SKM-1 treated with dmso at 0.1 percent for 144 hours (cell line): ENCODE data around the gene MX2.

Source experiments
- DNase-seq: peaks from one replicate; lab custom pipeline; 2025; ENCODE audit not compliant: unreplicated experiment; lab: John Stamatoyannopoulos, UW

MX2 gene

DNA sequence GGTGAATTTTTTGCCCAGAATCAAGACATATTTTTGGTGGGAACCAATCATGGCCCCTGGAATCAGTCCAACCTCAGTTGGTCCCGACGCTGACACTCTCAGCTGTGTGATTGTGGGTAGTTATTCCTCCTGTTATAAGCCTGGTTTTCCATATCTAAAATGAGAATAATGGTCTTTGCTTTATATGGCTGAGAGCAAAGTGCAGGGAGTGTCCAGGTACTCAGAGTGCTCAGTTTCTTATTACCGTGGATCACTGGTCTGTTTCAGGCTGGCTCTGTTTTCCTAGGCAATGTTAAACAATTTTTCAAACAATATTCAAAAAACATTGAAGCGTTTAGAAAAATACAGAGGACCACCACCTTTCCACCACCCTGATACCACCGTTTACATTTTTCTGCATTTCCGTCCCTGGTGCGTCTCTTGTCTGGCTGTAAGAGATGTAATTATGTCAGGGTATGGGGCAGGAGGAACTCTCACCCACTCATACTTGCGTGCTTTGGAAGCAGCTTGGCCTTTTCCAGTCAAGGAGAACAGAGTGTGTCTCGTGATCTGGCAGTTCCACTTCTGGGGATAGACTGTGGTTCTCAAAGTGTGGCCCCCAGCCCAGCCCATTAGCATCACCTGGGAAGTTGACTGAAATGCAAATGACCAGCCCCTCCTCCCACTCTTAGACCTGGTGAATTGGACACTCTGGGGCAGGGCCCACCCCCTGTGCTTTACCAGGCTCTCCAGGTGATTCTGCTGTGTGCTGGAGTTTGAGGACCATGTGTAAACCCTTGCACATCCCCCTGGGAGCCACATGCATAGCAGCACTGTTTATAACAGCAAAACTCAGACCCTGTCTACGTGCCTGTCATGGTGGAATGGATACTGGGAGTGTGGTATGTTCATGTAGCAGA lies 71.0 kb downstream of the MX2 start:
- no peak for DNase-seq

DNA sequence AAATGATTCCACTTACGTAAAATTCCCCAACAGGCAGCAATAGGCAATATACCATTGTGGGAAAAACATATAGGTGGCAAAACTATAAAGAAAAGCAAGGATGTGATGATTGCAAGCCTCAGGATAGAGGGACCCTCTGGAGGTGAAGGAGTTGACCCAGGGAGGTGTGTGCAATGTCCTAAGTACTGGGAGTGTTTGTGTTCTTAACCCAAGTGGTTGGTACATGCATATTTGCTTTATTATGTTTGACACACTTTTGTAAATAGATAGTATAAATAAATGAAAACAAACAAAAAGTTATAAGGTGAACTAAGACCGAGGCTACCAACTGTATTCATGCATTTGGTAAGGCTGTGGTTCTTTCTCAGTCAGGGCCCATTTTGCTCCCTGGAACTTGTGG lies 71.7 kb downstream of the MX2 start:
- no peak for DNase-seq

DNA sequence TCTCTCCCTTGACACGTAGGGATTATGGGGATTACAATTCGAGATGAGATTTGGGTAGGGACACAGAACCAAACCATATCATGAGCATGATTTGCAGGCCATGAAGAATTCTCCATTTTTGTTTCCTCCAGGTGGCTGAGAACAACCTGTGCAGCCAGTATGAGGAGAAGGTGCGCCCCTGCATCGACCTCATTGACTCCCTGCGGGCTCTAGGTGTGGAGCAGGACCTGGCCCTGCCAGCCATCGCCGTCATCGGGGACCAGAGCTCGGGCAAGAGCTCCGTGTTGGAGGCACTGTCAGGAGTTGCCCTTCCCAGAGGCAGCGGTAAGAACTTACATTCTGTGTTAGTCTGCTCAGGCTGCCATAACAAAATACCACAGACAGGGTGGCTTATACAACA lies 73.9 kb downstream of the MX2 start:
- DNase-seq: no peak

DNA sequence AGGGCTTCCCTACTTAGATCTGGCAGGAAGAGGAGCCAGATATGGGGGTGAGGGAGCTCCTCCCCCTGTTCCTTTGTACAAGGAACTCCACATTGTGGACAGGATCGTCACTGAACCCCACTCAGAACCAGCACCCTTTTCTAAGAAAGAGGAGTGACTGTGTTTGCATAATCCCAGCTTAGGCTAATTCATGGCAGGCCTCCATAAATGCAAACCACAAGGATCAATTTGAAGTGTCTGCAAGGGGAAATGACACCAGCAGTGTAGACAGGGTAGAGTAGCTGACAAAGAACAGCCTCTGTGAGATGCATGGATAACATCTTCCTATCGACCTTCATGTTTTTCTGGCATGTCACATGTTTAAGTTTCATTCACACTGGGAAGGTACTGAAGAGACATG lies 75.9 kb downstream of the MX2 start:
- no peak for DNase-seq

DNA sequence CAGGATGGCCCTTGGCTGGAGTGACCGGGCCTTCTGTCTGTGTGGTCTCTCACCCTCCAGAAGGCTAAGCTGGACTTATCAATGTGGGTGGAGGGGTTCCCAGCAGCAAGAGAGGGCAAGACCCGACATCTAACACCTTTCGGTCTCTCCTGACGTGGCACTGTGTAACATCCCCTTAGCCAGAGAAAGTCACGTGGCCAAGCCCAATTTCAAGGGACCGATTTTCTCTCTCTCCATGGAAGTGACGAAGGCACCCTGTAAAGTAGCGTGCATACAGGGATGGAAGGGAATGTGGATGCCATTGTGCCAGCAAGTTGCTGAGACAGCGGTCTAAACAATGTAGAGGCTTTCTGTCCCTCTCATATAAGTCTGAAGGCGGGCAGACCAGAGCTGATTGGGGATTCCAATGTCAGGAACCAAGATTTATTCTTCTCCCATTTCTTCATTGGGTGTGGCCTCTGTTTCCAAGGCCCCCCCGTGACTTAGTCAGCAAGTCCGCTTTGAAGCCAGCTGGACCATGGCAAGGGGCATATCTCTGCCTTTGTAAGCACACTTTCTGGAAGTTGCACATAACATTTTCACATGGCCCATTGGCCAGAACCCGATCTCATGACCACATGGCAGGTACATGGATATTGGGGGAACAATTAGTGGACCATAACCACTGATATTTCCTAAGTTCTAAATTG lies 76.7 kb downstream of the MX2 start:
- no peak for DNase-seq

DNA sequence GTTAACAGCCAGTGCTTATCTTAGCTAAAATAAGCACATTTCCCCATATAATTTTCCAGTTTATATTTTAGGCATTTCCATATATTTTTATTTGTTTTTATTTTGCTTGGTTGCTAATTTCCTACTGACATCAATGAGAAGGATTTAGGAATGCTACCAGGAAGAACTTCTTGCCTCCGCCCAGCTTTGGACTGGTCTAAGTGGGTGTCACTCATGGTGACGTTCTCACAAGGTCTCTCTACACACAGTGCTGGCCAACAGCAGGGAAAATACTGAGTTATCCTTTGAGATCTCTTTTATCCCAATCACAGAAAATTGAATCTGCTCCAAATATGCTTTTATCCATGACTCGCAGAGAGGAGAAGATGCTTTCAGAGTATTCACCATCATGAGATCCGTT lies 77.4 kb downstream of the MX2 start:
- DNase-seq: no peak

DNA sequence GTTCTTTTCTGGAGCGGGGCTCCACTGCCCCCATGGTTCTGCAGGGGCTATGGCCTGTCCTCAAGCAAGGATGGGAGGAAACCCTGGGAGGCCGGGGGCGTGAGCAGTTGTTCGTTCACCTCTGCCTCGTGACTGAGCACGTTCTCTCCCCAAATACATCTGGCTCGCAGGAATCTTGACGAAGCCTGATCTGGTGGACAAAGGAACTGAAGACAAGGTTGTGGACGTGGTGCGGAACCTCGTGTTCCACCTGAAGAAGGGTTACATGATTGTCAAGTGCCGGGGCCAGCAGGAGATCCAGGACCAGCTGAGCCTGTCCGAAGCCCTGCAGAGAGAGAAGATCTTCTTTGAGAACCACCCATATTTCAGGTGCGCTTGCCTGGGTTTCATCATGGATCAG lies 79.7 kb downstream of the MX2 start:
- no peak for DNase-seq

DNA sequence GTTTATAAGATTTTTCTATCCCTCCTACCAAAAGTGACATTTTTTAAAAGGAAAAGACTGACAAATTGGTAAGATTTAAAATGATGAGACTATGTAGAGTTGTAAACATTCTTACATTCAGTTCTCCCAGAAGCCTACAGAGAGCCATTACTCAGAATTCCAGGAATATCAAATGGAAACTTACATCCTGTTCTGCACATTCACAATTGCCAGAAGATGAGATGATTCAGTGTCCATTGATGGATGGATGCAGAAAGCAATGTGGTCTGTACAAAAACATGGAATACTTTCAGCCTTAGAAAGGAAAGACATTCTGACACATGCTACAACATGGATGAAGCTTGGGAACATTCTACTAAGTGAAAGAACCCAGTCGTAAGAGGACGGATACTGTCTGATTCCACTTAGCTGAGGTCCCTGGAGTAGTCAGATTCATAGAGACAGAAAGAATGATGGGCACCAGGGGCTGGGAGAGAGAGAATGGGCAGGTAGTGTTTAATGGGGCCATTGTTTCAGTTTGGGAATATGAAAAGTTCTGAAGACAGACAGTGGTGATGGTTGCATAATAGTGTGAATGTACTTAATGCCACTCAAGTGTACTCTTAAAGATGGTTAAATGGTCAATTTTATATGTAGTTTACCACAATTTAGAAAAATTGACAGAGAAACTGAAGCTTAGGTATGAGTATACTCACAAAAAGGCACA lies 80.8 kb downstream of the MX2 start:
- DNase-seq: no peak

DNA sequence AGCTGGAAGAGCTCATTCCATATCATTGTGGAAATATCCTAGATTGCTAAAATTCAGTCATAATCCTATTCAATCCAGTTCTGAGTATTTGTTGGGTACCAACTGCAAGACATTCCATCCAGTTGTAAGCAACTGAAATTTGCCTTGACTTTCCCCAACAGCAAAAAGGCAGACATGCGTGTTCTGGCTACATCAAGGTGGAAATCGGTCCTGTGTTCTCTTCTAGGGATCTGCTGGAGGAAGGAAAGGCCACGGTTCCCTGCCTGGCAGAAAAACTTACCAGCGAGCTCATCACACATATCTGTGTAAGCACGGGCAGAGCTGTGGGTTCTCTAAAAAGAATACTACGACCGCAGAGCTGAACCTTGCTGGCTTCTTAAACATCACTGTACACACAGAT lies 81.7 kb downstream of the MX2 start:
- no peak for DNase-seq

DNA sequence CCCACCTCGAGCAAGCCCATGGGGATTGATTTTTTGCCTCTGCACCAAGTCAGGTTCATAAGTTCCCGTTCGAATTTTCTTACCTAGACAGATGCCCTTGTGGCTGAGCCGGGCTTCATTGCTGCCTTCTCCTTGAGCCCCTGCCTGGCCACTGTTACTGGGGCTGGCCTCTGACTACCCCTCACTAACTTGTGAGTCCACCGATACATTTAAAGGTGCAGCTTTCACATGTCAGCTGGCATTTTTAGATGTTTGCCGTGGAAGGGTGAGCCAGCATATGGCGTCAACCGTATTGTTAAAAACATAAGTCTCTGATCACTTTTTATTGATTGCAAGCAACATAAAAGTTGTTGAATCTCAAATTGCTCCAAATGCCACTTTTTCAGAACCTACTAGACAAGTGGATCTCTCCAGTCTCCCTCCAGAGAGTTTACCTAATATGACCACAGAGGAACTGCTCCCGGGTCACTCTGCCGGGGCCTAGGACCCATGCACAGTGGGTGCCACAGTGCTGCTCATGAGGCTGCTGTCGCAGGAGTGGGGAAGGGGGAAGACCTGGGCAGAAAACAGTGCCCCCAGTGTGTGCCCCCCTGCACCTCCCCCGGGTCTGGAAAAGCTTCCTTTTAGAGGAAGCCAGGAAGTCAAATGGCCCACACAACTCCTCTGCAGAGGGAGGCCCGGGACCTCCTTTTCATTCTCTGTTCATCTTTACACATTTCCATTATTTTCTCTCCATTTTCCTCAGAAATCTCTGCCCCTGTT lies 83.1 kb downstream of the MX2 start:
- DNase-seq: no peak

DNA sequence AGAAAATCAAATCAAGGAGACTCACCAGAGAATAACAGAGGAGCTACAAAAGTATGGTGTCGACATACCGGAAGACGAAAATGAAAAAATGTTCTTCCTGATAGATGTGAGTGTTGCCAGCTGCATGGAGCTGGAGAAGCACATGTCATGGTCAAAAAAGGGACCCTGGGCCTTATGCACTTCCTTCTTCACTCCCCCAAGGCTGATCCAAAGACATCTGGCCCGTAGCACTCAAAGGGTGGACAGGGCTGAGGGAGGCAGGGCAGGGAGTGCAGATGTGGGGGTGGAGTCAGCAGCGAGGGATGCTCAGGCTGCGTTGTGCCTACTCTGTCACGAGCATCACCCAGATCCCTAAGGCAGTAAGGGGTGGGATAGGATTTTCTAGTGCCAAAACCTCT lies 83.6 kb downstream of the MX2 start:
- no peak for DNase-seq

DNA sequence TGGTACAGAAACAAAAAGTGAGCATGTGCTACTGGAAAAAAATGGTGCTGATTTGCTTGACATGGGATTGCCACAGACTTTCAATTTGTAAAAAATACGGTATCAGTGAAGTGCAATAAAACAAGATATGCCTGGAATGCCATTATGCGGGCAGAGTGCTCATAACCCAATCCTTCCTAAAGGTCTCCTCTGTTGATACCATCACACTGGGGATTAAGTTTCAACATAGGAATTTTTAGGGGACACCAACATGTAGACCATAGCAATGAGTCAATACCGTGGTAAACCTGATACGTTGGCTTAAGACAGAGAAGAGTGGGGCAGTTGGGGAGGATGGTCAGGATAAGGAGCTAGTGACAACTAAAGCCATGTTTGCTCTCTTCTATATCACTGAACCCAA lies 84.8 kb downstream of the MX2 start:
- DNase-seq: no peak

DNA sequence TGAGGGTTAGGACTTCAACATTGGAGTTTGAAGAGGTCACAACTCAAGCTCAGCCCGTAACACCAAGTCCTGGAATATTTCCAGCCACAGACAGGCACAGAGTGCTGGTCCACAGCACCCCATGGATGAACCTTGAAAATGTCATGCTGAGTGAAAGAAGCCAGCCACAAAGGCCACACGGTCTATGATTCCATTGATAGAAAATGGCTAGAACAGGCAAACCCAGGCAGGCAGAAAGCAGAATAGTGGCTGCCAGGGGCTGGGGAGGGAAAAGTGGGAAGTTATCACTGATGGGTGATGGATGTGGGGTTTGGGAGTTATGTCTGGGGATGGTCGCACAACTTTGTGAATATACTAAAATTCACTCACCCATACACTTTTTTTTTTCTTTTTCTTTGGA lies 85.5 kb downstream of the MX2 start:
- no peak for DNase-seq

DNA sequence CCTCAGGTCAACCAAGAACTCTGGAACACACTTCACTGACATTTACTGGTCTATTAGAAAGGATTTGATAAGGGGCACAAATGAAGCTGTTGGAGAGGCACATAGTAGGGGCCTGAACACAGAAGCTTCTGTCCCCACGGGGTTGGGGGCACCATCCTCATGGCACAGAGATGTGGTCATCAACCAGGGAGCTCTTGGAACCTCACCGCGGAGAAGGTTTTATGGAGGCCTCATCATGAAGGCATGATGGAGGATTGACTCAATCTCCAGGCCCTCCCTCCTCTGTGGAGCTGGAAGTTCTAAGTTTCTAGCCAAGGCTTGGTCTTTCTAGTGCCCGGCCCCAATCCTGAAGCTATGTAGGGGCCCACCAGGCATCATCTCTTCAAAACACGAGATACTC lies 87.8 kb downstream of the MX2 start:
- no peak for DNase-seq

DNA sequence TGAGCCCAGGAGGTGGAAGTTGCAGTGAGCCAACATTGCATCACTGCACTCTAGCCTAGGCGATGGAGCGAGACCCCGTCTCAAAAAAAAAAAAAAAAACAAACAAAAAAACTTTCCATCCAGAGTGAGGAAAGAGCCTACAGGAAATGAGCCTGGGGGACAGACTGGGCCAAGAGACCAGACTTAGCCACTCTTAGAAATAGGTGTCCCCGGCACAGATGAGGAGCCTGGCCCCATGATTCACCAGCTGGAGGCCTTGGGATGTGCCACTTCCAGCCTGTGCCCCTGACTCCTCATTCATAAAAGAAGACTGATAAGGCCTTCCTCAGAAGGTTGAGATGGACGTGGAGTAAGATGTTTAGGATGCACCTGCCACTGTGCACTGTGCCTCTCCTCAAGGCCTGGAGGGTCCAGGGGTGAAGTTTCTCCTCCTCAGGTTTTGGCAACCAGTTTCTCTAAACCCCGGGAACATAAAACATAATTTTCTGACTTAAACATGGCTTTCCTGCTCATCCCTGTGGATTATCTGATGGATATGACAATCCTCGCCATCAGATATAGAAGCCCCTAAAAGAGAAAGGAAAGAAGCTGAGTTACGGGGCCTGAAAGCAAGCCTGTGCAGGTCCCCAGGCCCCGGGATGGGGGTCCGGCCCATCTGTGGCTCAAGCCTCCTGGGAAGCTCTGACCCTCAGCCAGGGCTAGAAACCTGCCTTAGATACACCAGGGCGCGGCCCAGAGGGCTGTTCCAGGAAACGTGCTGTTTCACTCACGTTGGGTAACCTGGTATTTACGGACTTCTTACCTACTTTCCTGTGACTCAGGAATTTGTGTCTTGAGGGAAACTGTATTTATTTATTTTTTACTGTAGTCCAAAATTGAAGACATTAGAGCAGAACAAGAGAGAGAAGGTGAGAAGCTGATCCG lies 90.2 kb downstream of the MX2 start:
- DNase-seq: no peak

DNA sequence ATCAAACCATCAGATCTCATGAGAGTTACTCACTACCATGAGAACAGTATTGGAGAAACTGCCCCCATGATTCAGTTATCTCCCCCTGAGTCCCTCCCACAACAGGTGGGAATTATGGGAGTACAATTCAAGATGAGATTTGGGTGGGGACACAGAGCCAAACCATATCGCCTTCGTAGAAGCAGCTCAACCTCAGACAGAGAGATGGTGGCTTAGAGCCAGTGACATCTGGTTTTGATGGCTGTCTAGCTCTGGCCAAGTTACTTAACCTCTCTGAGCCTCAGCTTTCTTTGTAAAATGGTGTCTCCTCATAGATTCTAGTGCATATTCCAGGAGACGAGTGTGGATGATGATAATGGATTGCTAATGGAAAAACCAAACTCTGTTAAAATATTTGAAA lies 91.4 kb downstream of the MX2 start:
- no peak for DNase-seq

DNA sequence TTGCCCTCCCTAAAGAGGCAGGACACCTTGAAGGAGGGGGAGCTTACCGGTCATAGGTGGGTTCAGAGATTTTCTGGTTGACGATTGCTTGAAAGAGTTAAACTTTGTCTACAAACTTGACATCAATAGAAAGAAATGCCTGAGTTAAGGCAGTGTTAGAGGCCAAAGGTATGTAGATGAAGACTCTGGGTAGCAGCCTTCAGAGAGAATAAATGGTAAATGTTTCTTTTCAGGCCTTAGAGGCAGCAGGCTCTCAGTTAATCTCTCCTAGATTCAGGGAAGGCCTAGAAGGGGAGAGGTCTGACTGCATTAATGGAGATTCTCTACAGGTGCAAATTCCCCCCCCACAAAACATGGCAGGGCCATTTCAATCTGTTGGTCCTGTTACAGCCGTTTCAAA lies 91.9 kb downstream of the MX2 start:
- no peak for DNase-seq

DNA sequence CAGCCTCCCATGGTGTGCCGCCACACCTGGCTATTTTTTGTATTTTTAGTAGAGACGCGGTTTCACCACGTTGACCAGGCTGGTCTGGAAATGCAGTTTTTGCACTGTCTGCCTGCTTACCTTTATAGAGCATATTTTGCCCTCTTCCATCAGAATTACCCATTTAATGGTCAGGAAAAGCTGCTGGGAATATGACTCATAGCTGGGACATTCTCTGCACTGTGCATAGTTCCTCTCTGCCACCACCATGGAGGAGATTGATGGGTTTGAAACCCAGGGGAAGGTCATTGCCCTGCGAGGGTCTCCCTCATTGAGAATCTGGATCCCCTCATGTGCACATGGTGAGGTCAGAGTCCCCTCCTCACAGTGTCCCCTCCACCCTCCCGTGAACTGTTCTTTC lies 96.3 kb downstream of the MX2 start:
- no peak for DNase-seq

DNA sequence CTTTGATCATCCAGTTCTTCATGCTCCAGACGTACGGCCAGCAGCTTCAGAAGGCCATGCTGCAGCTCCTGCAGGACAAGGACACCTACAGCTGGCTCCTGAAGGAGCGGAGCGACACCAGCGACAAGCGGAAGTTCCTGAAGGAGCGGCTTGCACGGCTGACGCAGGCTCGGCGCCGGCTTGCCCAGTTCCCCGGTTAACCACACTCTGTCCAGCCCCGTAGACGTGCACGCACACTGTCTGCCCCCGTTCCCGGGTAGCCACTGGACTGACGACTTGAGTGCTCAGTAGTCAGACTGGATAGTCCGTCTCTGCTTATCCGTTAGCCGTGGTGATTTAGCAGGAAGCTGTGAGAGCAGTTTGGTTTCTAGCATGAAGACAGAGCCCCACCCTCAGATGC lies 96.7 kb downstream of the MX2 start:
- DNase-seq: no peak
